ENCODE results near the gene FAM50B. TPM values are rescaled to one million over a fixed set of nuclear protein-coding genes. Genes with fewer than 3 reads are reported as not detected.
A peak's percentile ranks its signal among the peaks of the same experiment; 100 is the strongest.

Gene FAM50B
- total and polyA plus RNA-seq, 2 of the 13 experiments (the other 11 are each of a cell fraction or from before 2014, with no cell fraction given): 0.05 TPM; not detected in 1

DNA sequence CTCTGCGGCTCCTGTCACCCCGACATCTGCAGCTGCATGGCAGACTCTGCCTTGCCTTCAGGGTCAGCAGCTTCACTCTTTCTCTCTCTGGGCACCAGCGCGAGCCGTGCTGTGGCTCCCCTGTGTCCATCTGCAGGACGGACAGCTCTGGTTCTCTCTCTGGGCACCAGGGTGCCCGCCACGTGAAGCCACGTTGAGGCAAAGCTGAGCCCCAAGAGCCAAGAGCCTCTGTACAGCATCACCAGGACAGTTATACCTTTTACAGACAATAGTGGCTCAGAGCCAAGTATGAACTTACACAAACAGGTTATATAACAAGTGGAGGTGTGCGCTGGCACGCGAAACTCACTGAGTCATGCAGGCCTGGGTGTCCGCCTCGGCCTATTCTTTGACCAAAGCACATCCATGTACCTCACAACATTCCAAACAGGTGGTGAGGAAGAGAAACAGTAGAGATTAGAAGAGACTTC lies 50.8 kb downstream of the FAM50B start (continued):
- 0 out of 2 replicates have a peak, but pooled peaks have one; percentile 27 for TF ChIP-seq BCL6 (CRISPR knock-in tag; IDR thresholded peaks at IDR 0.05)
- TF ChIP-seq ARNT (IDR thresholded peaks at IDR 0.05): no peak
- TF ChIP-seq HNRNPL (IDR thresholded peaks at IDR 0.05; ENCODE audit: low read depth, low read length): peak; percentile 70; the same call in 1 of the 2 replicates
- peak; percentile 62; the same call in 1 of the 2 replicates for TF ChIP-seq RCOR2 (CRISPR knock-in tag; IDR thresholded peaks at IDR 0.05)
- TF ChIP-seq, protein P1, sequence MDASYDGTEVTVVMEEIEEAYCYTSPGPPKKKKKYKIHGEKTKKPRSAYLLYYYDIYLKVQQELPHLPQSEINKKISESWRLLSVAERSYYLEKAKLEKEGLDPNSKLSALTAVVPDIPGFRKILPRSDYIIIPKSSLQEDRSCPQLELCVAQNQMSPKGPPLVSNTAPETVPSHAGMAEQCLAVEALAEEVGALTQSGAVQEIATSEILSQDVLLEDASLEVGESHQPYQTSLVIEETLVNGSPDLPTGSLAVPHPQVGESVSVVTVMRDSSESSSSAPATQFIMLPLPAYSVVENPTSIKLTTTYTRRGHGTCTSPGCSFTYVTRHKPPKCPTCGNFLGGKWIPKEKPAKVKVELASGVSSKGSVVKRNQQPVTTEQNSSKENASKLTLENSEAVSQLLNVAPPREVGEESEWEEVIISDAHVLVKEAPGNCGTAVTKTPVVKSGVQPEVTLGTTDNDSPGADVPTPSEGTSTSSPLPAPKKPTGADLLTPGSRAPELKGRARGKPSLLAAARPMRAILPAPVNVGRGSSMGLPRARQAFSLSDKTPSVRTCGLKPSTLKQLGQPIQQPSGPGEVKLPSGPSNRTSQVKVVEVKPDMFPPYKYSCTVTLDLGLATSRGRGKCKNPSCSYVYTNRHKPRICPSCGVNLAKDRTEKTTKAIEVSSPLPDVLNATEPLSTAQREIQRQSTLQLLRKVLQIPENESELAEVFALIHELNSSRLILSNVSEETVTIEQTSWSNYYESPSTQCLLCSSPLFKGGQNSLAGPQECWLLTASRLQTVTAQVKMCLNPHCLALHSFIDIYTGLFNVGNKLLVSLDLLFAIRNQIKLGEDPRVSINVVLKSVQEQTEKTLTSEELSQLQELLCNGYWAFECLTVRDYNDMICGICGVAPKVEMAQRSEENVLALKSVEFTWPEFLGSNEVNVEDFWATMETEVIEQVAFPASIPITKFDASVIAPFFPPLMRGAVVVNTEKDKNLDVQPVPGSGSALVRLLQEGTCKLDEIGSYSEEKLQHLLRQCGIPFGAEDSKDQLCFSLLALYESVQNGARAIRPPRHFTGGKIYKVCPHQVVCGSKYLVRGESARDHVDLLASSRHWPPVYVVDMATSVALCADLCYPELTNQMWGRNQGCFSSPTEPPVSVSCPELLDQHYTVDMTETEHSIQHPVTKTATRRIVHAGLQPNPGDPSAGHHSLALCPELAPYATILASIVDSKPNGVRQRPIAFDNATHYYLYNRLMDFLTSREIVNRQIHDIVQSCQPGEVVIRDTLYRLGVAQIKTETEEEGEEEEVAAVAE (CRISPR knock-in tag; IDR thresholded peaks at IDR 0.05; ENCODE audit: borderline replicate concordance): peak; percentile 28; the same call in 1 of the 2 replicates
- peak; percentile 54; the same call in 1 of the 2 replicates for TF ChIP-seq SALL1 (CRISPR knock-in tag; IDR thresholded peaks at IDR 0.05)
- no peak for TF ChIP-seq FOXP1 (IDR thresholded peaks at IDR 0.05)
- 0 out of 2 replicates have a peak, but pooled peaks have one; percentile 27 for TF ChIP-seq FOXP1 (CRISPR knock-in tag; IDR thresholded peaks at IDR 0.05)
- TF ChIP-seq, protein P2, sequence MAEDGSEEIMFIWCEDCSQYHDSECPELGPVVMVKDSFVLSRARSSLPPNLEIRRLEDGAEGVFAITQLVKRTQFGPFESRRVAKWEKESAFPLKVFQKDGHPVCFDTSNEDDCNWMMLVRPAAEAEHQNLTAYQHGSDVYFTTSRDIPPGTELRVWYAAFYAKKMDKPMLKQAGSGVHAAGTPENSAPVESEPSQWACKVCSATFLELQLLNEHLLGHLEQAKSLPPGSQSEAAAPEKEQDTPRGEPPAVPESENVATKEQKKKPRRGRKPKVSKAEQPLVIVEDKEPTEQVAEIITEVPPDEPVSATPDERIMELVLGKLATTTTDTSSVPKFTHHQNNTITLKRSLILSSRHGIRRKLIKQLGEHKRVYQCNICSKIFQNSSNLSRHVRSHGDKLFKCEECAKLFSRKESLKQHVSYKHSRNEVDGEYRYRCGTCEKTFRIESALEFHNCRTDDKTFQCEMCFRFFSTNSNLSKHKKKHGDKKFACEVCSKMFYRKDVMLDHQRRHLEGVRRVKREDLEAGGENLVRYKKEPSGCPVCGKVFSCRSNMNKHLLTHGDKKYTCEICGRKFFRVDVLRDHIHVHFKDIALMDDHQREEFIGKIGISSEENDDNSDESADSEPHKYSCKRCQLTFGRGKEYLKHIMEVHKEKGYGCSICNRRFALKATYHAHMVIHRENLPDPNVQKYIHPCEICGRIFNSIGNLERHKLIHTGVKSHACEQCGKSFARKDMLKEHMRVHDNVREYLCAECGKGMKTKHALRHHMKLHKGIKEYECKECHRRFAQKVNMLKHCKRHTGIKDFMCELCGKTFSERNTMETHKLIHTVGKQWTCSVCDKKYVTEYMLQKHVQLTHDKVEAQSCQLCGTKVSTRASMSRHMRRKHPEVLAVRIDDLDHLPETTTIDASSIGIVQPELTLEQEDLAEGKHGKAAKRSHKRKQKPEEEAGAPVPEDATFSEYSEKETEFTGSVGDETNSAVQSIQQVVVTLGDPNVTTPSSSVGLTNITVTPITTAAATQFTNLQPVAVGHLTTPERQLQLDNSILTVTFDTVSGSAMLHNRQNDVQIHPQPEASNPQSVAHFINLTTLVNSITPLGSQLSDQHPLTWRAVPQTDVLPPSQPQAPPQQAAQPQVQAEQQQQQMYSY (CRISPR knock-in tag; IDR thresholded peaks at IDR 0.05): no peak
- TF ChIP-seq, protein P3, sequence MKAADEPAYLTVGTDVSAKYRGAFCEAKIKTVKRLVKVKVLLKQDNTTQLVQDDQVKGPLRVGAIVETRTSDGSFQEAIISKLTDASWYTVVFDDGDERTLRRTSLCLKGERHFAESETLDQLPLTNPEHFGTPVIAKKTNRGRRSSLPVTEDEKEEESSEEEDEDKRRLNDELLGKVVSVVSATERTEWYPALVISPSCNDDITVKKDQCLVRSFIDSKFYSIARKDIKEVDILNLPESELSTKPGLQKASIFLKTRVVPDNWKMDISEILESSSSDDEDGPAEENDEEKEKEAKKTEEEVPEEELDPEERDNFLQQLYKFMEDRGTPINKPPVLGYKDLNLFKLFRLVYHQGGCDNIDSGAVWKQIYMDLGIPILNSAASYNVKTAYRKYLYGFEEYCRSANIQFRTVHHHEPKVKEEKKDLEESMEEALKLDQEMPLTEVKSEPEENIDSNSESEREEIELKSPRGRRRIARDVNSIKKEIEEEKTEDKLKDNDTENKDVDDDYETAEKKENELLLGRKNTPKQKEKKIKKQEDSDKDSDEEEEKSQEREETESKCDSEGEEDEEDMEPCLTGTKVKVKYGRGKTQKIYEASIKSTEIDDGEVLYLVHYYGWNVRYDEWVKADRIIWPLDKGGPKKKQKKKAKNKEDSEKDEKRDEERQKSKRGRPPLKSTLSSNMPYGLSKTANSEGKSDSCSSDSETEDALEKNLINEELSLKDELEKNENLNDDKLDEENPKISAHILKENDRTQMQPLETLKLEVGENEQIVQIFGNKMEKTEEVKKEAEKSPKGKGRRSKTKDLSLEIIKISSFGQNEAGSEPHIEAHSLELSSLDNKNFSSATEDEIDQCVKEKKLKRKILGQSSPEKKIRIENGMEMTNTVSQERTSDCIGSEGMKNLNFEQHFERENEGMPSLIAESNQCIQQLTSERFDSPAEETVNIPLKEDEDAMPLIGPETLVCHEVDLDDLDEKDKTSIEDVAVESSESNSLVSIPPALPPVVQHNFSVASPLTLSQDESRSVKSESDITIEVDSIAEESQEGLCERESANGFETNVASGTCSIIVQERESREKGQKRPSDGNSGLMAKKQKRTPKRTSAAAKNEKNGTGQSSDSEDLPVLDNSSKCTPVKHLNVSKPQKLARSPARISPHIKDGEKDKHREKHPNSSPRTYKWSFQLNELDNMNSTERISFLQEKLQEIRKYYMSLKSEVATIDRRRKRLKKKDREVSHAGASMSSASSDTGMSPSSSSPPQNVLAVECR (CRISPR knock-in tag; IDR thresholded peaks at IDR 0.05; ENCODE audit: borderline replicate concordance): 0 out of 2 replicates have a peak, but pooled peaks have one; percentile 14
- TF ChIP-seq, protein P4, sequence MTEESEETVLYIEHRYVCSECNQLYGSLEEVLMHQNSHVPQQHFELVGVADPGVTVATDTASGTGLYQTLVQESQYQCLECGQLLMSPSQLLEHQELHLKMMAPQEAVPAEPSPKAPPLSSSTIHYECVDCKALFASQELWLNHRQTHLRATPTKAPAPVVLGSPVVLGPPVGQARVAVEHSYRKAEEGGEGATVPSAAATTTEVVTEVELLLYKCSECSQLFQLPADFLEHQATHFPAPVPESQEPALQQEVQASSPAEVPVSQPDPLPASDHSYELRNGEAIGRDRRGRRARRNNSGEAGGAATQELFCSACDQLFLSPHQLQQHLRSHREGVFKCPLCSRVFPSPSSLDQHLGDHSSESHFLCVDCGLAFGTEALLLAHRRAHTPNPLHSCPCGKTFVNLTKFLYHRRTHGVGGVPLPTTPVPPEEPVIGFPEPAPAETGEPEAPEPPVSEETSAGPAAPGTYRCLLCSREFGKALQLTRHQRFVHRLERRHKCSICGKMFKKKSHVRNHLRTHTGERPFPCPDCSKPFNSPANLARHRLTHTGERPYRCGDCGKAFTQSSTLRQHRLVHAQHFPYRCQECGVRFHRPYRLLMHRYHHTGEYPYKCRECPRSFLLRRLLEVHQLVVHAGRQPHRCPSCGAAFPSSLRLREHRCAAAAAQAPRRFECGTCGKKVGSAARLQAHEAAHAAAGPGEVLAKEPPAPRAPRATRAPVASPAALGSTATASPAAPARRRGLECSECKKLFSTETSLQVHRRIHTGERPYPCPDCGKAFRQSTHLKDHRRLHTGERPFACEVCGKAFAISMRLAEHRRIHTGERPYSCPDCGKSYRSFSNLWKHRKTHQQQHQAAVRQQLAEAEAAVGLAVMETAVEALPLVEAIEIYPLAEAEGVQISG (CRISPR knock-in tag; IDR thresholded peaks at IDR 0.05): 0 out of 2 replicates have a peak, but pooled peaks have one; percentile 30
- TF ChIP-seq ZNF12 (CRISPR knock-in tag; IDR thresholded peaks at IDR 0.05): 0 out of 2 replicates have a peak, but pooled peaks have one; percentile 28
- TF ChIP-seq SOX5 (CRISPR knock-in tag; IDR thresholded peaks at IDR 0.05; ENCODE audit: borderline replicate concordance): peak; percentile 96; the same call in 1 of the 2 replicates
- TF ChIP-seq FOXO1 (CRISPR knock-in tag; IDR thresholded peaks at IDR 0.05): peak; percentile 40; the same call in 1 of the 2 replicates
- TF ChIP-seq ZFX (CRISPR knock-in tag; IDR thresholded peaks at IDR 0.05; ENCODE audit: low read depth): peak; percentile 75; the same call in 1 of the 2 replicates

Data from HepG2 (cell line).